HEK293 (cell line): ENCODE results near the gene NGRN.

Experiments
- ZNF121 ChIP-seq: fragments of 450-650 bp; formaldehyde crosslinking; IDR thresholded peaks from 2 replicates; pipeline ENCODE4 v1.5.1; 2016; ENCODE audit warnings: missing biosample characterization, missing genetic modification characterization
- ZNF530 ChIP-seq: fragments of 450-650 bp; formaldehyde crosslinking; IDR thresholded peaks from 2 replicates; pipeline ENCODE4 v1.5.1; 2016; ENCODE audit warnings: low read depth, missing biosample characterization, missing genetic modification characterization
- ZNF707 ChIP-seq: fragments of 450-650 bp; formaldehyde crosslinking; IDR thresholded peaks from 2 replicates; pipeline ENCODE4 v1.5.1; 2016; ENCODE audit warnings: missing biosample characterization, missing genetic modification characterization

DNA sequence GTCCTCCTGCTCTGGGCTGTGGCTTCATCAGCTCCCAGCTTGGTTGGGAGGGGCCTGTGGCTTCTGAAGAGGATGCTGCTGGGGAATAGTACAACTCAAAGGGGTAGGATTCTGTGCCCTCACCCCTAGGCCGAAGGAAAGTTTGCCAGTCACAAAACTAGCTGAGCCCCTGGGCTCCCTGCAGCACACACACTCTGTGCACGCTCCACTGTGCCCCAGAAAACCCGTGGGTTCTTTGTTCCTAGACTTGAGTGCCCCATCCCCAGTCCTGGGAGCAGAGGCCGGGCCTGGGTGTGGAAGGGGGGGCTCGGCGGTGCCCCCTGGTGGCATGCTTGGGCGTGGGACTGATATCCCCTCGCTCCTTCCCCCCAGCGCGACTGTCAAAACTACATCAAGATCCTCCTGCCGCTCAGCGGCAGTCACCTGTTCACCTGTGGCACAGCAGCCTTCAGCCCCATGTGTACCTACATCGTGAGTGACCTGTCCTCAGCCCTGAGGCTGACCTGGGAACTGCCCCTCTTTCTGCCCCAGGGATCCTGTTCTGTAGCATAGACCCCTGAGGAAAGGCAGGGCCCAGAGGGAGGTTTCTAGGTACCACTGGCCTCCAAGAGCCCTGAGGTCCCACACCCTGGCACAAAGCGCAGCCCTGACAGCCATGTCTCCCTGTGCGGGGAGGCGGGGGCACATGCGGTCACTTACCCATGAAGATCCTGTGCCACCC lies 45.9 kb upstream of the NGRN start:
- TF ChIP-seq ZNF121 (tag by site-specific recombination) (no peak), ZNF530 (no peak), ZNF707 (no peak)
